ENCODE results near the gene CCDC191.

CCDC191 gene

GRCh38 chr3:114033721-114034120 is 22.6 kb downstream of the CCDC191 start:
- TF ChIP-seq GATA2 (IDR thresholded peaks at IDR 0.05; ENCODE audit: low read depth, low read length) (no peak), GATA3 (IDR thresholded peaks at IDR 0.05; ENCODE audit: low read depth, low read length) (no peak)

DNA sequence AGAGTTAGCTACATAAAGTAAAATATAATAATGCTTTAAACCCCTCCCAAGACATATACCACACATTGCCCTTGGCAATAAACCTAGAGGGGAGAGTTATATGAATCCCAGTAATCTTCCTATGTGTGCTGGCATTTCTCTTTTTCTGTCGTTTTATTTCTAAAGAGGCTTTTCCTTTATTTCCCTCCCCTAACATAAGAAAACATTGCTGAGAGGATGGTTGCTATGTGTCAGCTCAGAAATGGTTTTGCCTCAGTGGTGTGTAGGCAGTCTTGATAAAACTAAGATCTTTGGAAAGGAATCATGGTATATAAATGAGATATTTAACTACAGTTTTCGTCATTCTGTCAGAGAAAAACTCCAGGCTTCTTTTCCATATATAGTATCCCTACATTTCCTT is 30.0 kb downstream of the CCDC191 start:
- TF ChIP-seq GATA2 (IDR thresholded peaks at IDR 0.05; ENCODE audit: low read depth, low read length), result no peak
- TF ChIP-seq GATA3 (IDR thresholded peaks at IDR 0.05; ENCODE audit: low read depth, low read length), result no peak

DNA sequence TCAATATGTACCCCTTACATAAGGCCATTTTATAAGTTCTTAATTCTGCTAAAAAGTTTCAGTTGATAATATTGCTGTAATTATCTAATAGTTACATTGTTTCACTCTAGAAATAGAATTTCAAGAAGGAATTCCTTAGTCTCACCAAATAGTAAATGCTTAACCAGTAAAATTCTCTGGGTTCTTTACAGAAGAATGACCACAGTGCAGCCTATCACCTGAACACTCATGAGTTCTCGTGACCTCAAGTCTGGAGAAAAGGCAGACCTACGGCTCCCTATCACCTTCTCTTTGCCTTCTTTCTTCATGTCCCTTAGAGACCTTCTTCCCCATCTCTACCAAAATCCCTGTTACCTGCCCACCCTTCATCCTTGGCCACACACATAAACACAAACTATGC is 30.9 kb downstream of the CCDC191 start:
- TF ChIP-seq GATA2 (IDR thresholded peaks at IDR 0.05; ENCODE audit: low read depth, low read length) (no peak), GATA3 (IDR thresholded peaks at IDR 0.05; ENCODE audit: low read depth, low read length) (no peak)

GRCh38 chr3:114022145-114022802 is 34.1 kb downstream of the CCDC191 start:
- no peak for TF ChIP-seq GATA2 (IDR thresholded peaks at IDR 0.05; ENCODE audit: low read depth, low read length)
- TF ChIP-seq GATA3 (IDR thresholded peaks at IDR 0.05; ENCODE audit: low read depth, low read length), result no peak

DNA sequence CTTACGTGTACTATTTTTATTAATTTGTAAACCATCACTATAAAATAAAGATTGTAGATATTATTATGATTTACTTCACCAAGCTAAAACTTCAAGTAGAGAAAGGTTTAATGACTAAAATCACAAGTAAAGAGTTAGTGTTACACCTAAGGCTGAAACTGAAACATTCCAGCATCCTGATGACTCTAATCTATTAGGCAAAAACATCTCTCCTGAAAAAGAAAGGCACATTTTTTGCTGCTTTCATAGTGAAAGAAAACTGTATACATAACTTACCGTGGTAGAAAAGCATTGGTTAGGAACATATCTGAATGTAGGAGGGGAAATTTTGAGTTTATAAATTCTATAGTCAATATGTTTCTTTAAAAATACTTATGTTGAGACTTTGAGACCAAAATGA is 35.4 kb downstream of the CCDC191 start:
- TF ChIP-seq GATA3 (IDR thresholded peaks at IDR 0.05; ENCODE audit: low read depth, low read length) (no peak), GATA2 (IDR thresholded peaks at IDR 0.05; ENCODE audit: low read depth, low read length) (no peak)

DNA sequence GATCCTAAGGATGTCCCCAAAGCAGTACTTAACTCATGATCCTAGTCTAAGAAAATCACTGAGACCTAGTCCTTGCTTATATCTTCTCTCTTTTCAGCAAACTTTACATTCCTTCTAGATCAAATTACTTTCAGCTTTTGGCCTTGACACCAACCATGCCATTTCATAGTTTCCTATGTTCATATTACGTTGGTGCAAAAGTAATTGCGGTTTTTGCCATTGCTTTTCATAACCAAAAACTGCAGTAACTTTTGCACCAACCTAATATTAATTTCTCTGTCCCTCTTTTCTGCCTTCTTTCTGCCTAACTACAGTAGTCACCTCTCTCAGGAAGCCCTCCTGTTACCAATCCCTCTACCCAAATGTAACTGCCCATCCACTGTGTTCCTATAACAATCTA is 36.8 kb downstream of the CCDC191 start:
- TF ChIP-seq GATA2 (IDR thresholded peaks at IDR 0.05; ENCODE audit: low read depth, low read length), result no peak
- no peak for TF ChIP-seq GATA3 (IDR thresholded peaks at IDR 0.05; ENCODE audit: low read depth, low read length)

DNA sequence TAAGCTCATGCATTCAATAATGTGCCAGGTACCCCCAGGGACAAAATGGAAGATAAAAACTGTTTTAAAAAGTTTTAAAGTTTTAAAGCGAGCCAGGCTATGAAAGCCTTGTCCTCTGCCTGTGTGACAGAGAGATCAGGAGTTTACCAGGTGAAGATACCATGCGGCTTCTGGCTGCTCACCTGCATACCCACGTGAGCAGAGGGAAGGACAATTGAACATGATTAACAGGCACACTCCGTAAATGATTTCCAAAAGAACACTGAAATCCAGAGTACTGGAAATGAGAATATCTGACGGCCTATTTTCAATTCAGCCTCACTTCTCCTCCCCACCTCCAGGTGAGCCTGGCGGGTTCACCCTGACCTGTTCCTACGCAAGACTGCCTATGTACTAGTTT is 42.1 kb downstream of the CCDC191 start:
- TF ChIP-seq GATA2 (IDR thresholded peaks at IDR 0.05; ENCODE audit: low read depth, low read length) (no peak), GATA3 (IDR thresholded peaks at IDR 0.05; ENCODE audit: low read depth, low read length) (no peak)

- TF ChIP-seq GATA3 (IDR thresholded peaks at IDR 0.05; ENCODE audit: low read depth, low read length), result no peak
- no peak for TF ChIP-seq GATA2 (IDR thresholded peaks at IDR 0.05; ENCODE audit: low read depth, low read length)
These were observed 45.1 kb downstream of the CCDC191 start for GRCh38 chr3:114011059-114011797.

- TF ChIP-seq GATA2 (IDR thresholded peaks at IDR 0.05; ENCODE audit: low read depth, low read length), result no peak
- no peak for TF ChIP-seq GATA3 (IDR thresholded peaks at IDR 0.05; ENCODE audit: low read depth, low read length)
These were observed 50.8 kb downstream of the CCDC191 start for GRCh38 chr3:114005481-114005880.

- TF ChIP-seq GATA3 (IDR thresholded peaks at IDR 0.05; ENCODE audit: low read depth, low read length) (no peak), GATA2 (IDR thresholded peaks at IDR 0.05; ENCODE audit: low read depth, low read length) (no peak)
These were observed 70.8 kb downstream of the CCDC191 start for GRCh38 chr3:113985541-113985940.

DNA sequence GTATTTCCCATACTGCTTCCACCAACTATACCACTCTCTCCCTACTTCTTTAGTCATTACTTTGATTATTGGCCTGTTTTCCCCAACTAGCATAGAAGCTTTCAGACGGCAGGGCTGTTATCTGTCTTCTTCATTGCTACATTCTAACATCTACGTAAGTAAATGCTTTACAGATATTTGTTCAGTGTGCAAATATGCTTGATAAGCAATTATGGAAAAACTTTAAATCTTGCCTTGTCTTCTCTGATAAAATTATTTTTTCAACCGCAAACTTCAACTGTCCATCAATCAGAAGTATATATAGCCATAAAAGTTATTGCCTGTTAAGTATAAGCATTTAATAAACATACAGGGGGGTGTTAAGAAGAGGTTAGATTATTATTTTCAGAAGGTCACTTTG is 72.8 kb downstream of the CCDC191 start:
- no peak for TF ChIP-seq GATA2 (IDR thresholded peaks at IDR 0.05; ENCODE audit: low read depth, low read length)
- TF ChIP-seq GATA3 (IDR thresholded peaks at IDR 0.05; ENCODE audit: low read depth, low read length), result no peak

GRCh38 chr3:113981803-113982202 is 74.5 kb downstream of the CCDC191 start:
- no peak for TF ChIP-seq GATA3 (IDR thresholded peaks at IDR 0.05; ENCODE audit: low read depth, low read length)
- TF ChIP-seq GATA2 (IDR thresholded peaks at IDR 0.05; ENCODE audit: low read depth, low read length), result no peak

- TF ChIP-seq GATA3 (IDR thresholded peaks at IDR 0.05; ENCODE audit: low read depth, low read length) (no peak), GATA2 (IDR thresholded peaks at IDR 0.05; ENCODE audit: low read depth, low read length) (no peak)
These were observed 76.4 kb downstream of the CCDC191 start for GRCh38 chr3:113979916-113980315.

DNA sequence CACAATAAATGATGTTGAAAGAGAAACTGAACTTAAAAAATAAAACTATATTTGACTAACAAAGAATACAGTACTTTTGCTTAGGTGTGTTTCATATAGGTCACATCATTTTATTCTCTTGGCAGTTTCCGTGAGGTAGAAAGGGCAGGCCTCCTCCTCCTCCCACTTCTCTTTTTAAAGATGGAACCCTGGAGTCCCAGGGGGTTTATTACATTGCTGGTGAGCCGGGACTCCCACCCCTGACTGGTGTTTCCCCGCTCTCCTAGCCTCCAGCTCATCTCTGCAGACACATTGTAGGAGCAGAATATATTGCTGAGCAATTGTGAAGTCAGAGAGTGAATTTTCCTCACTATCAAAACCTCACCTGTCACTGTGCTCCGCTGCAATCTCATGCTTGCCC is 78.5 kb downstream of the CCDC191 start:
- no peak for TF ChIP-seq GATA3 (IDR thresholded peaks at IDR 0.05; ENCODE audit: low read depth, low read length)
- TF ChIP-seq GATA2 (IDR thresholded peaks at IDR 0.05; ENCODE audit: low read depth, low read length), result no peak

DNA sequence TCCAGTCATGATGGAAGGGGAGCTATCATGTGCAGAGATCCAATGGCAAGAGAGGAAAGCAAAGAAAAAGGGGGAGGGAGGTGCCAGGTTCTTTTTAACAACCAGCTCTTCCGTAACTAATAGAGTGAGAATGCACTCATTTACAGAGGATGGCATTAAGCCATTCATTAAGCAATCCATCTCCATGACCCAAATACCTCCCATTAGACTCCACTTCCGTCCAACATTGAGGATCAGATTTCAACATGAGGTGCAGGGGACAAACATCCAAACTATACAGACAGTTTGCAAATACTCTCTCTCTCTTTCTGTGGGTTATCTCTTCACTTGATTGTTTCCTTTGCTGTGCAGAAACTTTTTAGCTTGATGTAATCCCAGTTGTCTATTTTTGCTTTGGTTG is 87.3 kb downstream of the CCDC191 start:
- TF ChIP-seq GATA2 (IDR thresholded peaks at IDR 0.05; ENCODE audit: low read depth, low read length) (no peak), GATA3 (IDR thresholded peaks at IDR 0.05; ENCODE audit: low read depth, low read length) (no peak)

All from SH-SY5Y (cell line).